Body of pancreas (tissue), 4 donors: Measurements from ENCODE around the gene PLCB1. TPM values are rescaled to one million over a fixed set of nuclear protein-coding genes. Genes with fewer than 3 reads are reported as not detected.

ENCODE experiments used
- ATAC-seq: fragments of 150-250 bp; one replicate; pipeline ENCODE4 v1.9.1; 2016
- DNase-seq, 4 donors: peaks; one replicate each; pipeline ENCODE4 v3.0.0-alpha.2; 2019
- H3K27ac ChIP-seq, 4 donors: fragments of 200-600 bp; sonication (generic); 1 replicate in 3 of 4; 2 replicates in 1 of 4; pipeline versions ENCODE4 v1.5.1 to v1.6.1; 2016 to 2019; ENCODE audit warnings: mild to moderate bottlenecking in 1 of 4, mixed read lengths in 1 of 4, moderate library complexity in 1 of 4
- H3K27me3 ChIP-seq, 2 donors: fragments of 200-600 bp; sonication (generic); one replicate each; pipeline ENCODE4 v1.6.0; 2016; ENCODE audit warnings: mild to moderate bottlenecking in 1 of 2
- H3K36me3 ChIP-seq, 2 donors: fragments of 200-600 bp; sonication (generic); replicated peaks in 1 of 2; 2 replicates each; pipeline ENCODE4 v1.5.1; 2016; ENCODE audit warnings: low read depth in 2 of 2; ENCODE audit not compliant: insufficient read depth in 1 of 2
- H3K4me1 ChIP-seq: fragments of 200-600 bp; sonication (generic); one replicate; pipeline ENCODE4 v1.6.0; 2016
- H3K4me3 ChIP-seq, 2 donors: fragments of 200-600 bp; sonication (generic); 1 replicate in 1 of 2; 2 replicates in 1 of 2; pipeline ENCODE4 v1.5.1; 2016 to 2019
- H3K9me3 ChIP-seq, 3 donors: fragments of 200-600 bp; sonication (generic); 1 replicate in 2 of 3; 2 replicates in 1 of 3; pipeline ENCODE4 v1.5.1; 2016
- POLR2A ChIP-seq, 3 donors: fragments of 450-650 bp; IDR thresholded peaks; one replicate each; pipeline ENCODE4 v1.6.1; 2016; ENCODE audit warnings: antibody characterized with exemption in 3 of 3, mild to moderate bottlenecking in 2 of 3
- WGBS, 2 donors: methylation state at CpG; one replicate each; pipeline ENCODE4 v1.1.5; 2017; 5-methylcytosine and 5-hydroxymethylcytosine counted together
- intact Hi-C: fragments of 100-400 bp; cut with DNase I; formaldehyde crosslinking; loops from one replicate; pipeline ENCODE4 v1.15.1; 2023
- small RNA-seq: library from RNA; depleted of rRNA; stranded (forward); fragments of <200 nt; gene quantifications from one replicate; pipeline ENCODE3, GENCODE V24; 2016
- total RNA-seq, 2 donors: library from RNA; depleted of rRNA; stranded (reverse); fragments of >200 nt; gene quantifications; one replicate each; pipeline ENCODE4 v1.1.0, GENCODE V29; 2016
- TF ChIP-seq, protein P1 (sequence below), 7 experiments: fragments of 450-650 bp in 4 of 7; fragments of 200-600 bp in 3 of 7; sonication (generic) in 3 of 7; IDR thresholded peaks; one replicate each; pipeline ENCODE4 v1.5.1; 2016 to 2019; ENCODE audit warnings: antibody characterized with exemption in 7 of 7

Gene PLCB1
- total RNA-seq, 2 donors from 2014 or later, result 32.9 to 46.1 TPM

DNA sequence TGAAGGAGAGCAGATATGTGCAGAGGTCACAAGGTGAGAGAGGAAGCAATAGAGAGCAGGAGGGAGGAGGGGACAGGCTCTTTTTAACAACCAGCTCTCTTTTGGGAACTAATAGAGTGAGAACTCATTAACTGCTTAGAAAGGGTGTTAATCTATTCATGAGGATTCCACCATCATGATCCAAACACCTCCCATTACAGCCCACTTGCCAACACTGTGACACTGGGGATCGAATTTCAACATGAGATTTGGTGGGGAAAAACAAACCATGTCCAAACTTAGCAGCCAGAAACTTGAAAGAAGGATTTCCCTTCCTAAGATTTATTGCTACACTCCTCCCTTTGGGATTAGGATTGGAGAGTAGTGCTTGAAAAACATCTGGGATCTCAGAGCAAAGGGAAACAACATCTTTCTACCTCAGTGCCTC, 801.3 kb downstream of the PLCB1 start:
- 28 to 41% methylated on average over 1 of the region's 1 CpG for WGBS, 2 donors

DNA sequence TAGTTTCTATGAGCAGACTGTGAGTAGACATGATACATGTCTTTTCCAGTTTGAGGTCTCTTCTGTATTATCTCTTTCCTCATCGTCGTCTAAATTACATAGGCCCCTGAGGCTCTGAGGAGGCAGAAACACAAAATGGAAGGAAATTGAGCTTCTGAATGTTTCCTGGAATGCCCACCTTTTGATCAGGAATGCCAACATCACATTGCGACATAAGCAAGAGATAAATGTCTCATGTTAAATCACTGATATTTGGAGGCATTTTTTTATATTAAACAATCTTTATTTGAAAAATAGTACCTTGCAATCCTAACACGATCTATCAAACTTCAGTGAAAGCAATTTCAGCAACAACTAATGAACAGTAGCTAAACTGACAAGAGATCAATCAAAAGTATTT, 802.3 kb downstream of the PLCB1 start:
- no peak overlapping the region for H3K4me3 ChIP-seq
- H3K27ac ChIP-seq, result no peak overlapping the region
- 75% methylated on average over 4 of the region's 4 CpGs for WGBS, 2 donors
- H3K36me3 ChIP-seq, result no peaks in the 10 kb centered on the region
- TF ChIP-seq, protein P1, sequence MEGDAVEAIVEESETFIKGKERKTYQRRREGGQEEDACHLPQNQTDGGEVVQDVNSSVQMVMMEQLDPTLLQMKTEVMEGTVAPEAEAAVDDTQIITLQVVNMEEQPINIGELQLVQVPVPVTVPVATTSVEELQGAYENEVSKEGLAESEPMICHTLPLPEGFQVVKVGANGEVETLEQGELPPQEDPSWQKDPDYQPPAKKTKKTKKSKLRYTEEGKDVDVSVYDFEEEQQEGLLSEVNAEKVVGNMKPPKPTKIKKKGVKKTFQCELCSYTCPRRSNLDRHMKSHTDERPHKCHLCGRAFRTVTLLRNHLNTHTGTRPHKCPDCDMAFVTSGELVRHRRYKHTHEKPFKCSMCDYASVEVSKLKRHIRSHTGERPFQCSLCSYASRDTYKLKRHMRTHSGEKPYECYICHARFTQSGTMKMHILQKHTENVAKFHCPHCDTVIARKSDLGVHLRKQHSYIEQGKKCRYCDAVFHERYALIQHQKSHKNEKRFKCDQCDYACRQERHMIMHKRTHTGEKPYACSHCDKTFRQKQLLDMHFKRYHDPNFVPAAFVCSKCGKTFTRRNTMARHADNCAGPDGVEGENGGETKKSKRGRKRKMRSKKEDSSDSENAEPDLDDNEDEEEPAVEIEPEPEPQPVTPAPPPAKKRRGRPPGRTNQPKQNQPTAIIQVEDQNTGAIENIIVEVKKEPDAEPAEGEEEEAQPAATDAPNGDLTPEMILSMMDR (IDR thresholded peaks at IDR 0.05), result no peak
- TF ChIP-seq POLR2A (IDR thresholded peaks at IDR 0.05), result no peak
- no peaks in the 10 kb centered on the region for H3K27me3 ChIP-seq
- no peak for ATAC-seq
- no peak for DNase-seq
- intact Hi-C loops, result no loop called here
- no peaks in the 10 kb centered on the region for H3K9me3 ChIP-seq
- no peaks in the 10 kb centered on the region for H3K4me1 ChIP-seq

More for the DNA sequence above, 801.3 kb downstream of the PLCB1 start:
- DNase-seq (no peak), ATAC-seq (peak; percentile 30)
- Histone ChIP-seq H3K27me3 (no peaks in the 10 kb centered on the region), H3K36me3 (no peaks in the 10 kb centered on the region), H3K9me3 (no peaks in the 10 kb centered on the region), H3K4me3 (no peak overlapping the region), H3K4me1 (no peaks in the 10 kb centered on the region), H3K27ac (no peak overlapping the region)
- intact Hi-C loops, result no loop called here
- TF ChIP-seq, protein P1 (IDR thresholded peaks at IDR 0.05), result no peak
- TF ChIP-seq POLR2A (IDR thresholded peaks at IDR 0.05), result no peak

Small RNAs within 50 kb of the gene (small RNA-seq; reads per million reads assigned to genes)
- gene AL445567.1 (not detected), gene RNU105B (not detected)

Other genes with a start within 250 kb of the PLCB1 start
- not detected for gene HAO1, start 191.8 kb upstream of the PLCB1 start, total RNA-seq
- gene TMX4, start 112.5 kb upstream of the PLCB1 start, total RNA-seq, result 10 to 100 TPM; 17.9 to 25.4 TPM